AG09309 (cell line): Measurements from ENCODE around the gene PRRT2.

Experiments used
- DNase-seq: peaks from one replicate; pipeline ENCODE4 v3.0.0-alpha.2; 2010; ENCODE audit warnings: low read depth
- H3K4me3 ChIP-seq: 2 replicates; pipeline ENCODE4 v1.5.1; 2011; ENCODE audit warnings: mild to moderate bottlenecking, low read depth, low read length, moderate library complexity; ENCODE audit not compliant: control insufficient read depth
- CTCF ChIP-seq: IDR thresholded peaks from 2 replicates; pipeline ENCODE4 v1.5.1; 2011; ENCODE audit warnings: mild to moderate bottlenecking, low read depth, low read length, inconsistent platforms; ENCODE audit not compliant: insufficient read depth, control insufficient read depth; ENCODE audit errors: missing control alignments

The PRRT2 gene

GRCh38 chr16:29811896-29812665 is at the start of gene PRRT2:
Gene PRRT2 (plus strand): TSS chr16:29812193. CDS start chr16:29813055, 862 bp downstream.
- TF ChIP-seq CTCF, result no peak
- DNase-seq, result no peak
- peak within 1 kb of the TSS; percentile 68 for H3K4me3 ChIP-seq

- no peak for TF ChIP-seq CTCF
These were observed 48.7 kb upstream of the PRRT2 start for GRCh38 chr16:29763326-29763725.

GRCh38 chr16:29765167-29766032 is 46.6 kb upstream of the PRRT2 start:
- TF ChIP-seq CTCF, result no peak
- H3K4me3 ChIP-seq, result no peak overlapping the region
- no peak for DNase-seq

More at GRCh38 chr16:29763326-29763725, 48.7 kb upstream of the PRRT2 start:
- DNase-seq, result no peak
- H3K4me3 ChIP-seq, result no peak overlapping the region

- TF ChIP-seq CTCF, result no peak
- no peak for DNase-seq
- H3K4me3 ChIP-seq, result no peak overlapping the region
These were observed 45.4 kb upstream of the PRRT2 start for GRCh38 chr16:29766571-29766970.

- no peak for TF ChIP-seq CTCF
- H3K4me3 ChIP-seq, result no peak overlapping the region
- DNase-seq, result no peak
These were observed 44.9 kb upstream of the PRRT2 start for GRCh38 chr16:29767062-29767461.

- no peak for TF ChIP-seq CTCF
- H3K4me3 ChIP-seq, result no peak overlapping the region
- DNase-seq, result no peak
These were observed 42.5 kb upstream of the PRRT2 start for GRCh38 chr16:29769507-29769906.
